Measurements from ENCODE around the gene SRD5A2.

The SRD5A2 gene

GRCh38 chr2:31531101-31531500, 49.6 kb downstream of the SRD5A2 start:
- Histone ChIP-seq H3K27ac (ENCODE audit: low read length) (no peak overlapping the region), H3K4me3 (ENCODE audit: low read depth in 1 of 2, low read length in 2 of 2) (no peak overlapping the region), H3K27me3 (ENCODE audit: low read depth, low read length) (no peaks in the 10 kb centered on the region), H3K9me3 (ENCODE audit: control insufficient read depth in 1 of 2, low read length in 2 of 2) (no peaks in the 10 kb centered on the region), H3K4me1 (ENCODE audit: control insufficient read depth in 1 of 2, insufficient read depth in 2 of 2, low read length in 2 of 2) (no peaks in the 10 kb centered on the region), H3K36me3 (ENCODE audit: control insufficient read depth in 1 of 2, insufficient read depth in 2 of 2, low read length in 2 of 2) (no peaks in the 10 kb centered on the region)

GRCh38 chr2:31529256-31529655, 51.5 kb downstream of the SRD5A2 start:
- H3K9me3 ChIP-seq (ENCODE audit: control insufficient read depth in 1 of 2, low read length in 2 of 2), result no peaks in the 10 kb centered on the region
- H3K27me3 ChIP-seq (ENCODE audit: low read depth, low read length), result no peaks in the 10 kb centered on the region
- no peak overlapping the region for H3K4me3 ChIP-seq (ENCODE audit: low read depth in 1 of 2, low read length in 2 of 2)
- H3K36me3 ChIP-seq (ENCODE audit: control insufficient read depth in 1 of 2, insufficient read depth in 2 of 2, low read length in 2 of 2), result no peaks in the 10 kb centered on the region
- no peak overlapping the region for H3K27ac ChIP-seq (ENCODE audit: low read length)
- no peaks in the 10 kb centered on the region for H3K4me1 ChIP-seq (ENCODE audit: control insufficient read depth in 1 of 2, insufficient read depth in 2 of 2, low read length in 2 of 2)

- H3K4me1 ChIP-seq (ENCODE audit: control insufficient read depth in 1 of 2, insufficient read depth in 2 of 2, low read length in 2 of 2), result no peaks in the 10 kb centered on the region
- no peaks in the 10 kb centered on the region for H3K9me3 ChIP-seq (ENCODE audit: control insufficient read depth in 1 of 2, low read length in 2 of 2)
- H3K27ac ChIP-seq (ENCODE audit: low read length), result no peak overlapping the region
- no peaks in the 10 kb centered on the region for H3K36me3 ChIP-seq (ENCODE audit: control insufficient read depth in 1 of 2, insufficient read depth in 2 of 2, low read length in 2 of 2)
- no peaks in the 10 kb centered on the region for H3K27me3 ChIP-seq (ENCODE audit: low read depth, low read length)
- no peak overlapping the region for H3K4me3 ChIP-seq (ENCODE audit: low read depth in 1 of 2, low read length in 2 of 2)
Measured at GRCh38 chr2:31528823-31529222, 51.9 kb downstream of the SRD5A2 start.

- no peaks in the 10 kb centered on the region for H3K27me3 ChIP-seq (ENCODE audit: low read depth, low read length)
- H3K4me1 ChIP-seq (ENCODE audit: control insufficient read depth in 1 of 2, insufficient read depth in 2 of 2, low read length in 2 of 2), result no peaks in the 10 kb centered on the region
- H3K4me3 ChIP-seq (ENCODE audit: low read depth in 1 of 2, low read length in 2 of 2), result no peak overlapping the region
- no peaks in the 10 kb centered on the region for H3K36me3 ChIP-seq (ENCODE audit: control insufficient read depth in 1 of 2, insufficient read depth in 2 of 2, low read length in 2 of 2)
- no peak overlapping the region for H3K27ac ChIP-seq (ENCODE audit: low read length)
- no peaks in the 10 kb centered on the region for H3K9me3 ChIP-seq (ENCODE audit: control insufficient read depth in 1 of 2, low read length in 2 of 2)
Measured at GRCh38 chr2:31526946-31527732, 53.6 kb downstream of the SRD5A2 start.

- no peak overlapping the region for H3K4me3 ChIP-seq (ENCODE audit: low read depth in 1 of 2, low read length in 2 of 2)
- no peaks in the 10 kb centered on the region for H3K4me1 ChIP-seq (ENCODE audit: control insufficient read depth in 1 of 2, insufficient read depth in 2 of 2, low read length in 2 of 2)
- H3K9me3 ChIP-seq (ENCODE audit: control insufficient read depth in 1 of 2, low read length in 2 of 2), result no peaks in the 10 kb centered on the region
- H3K36me3 ChIP-seq (ENCODE audit: control insufficient read depth in 1 of 2, insufficient read depth in 2 of 2, low read length in 2 of 2), result no peaks in the 10 kb centered on the region
- no peaks in the 10 kb centered on the region for H3K27me3 ChIP-seq (ENCODE audit: low read depth, low read length)
- no peak overlapping the region for H3K27ac ChIP-seq (ENCODE audit: low read length)
Measured at GRCh38 chr2:31525876-31526275, 54.9 kb downstream of the SRD5A2 start.

- no peak overlapping the region for H3K27ac ChIP-seq (ENCODE audit: low read length)
- no peak overlapping the region for H3K4me3 ChIP-seq (ENCODE audit: low read depth in 1 of 2, low read length in 2 of 2)
- no peaks in the 10 kb centered on the region for H3K9me3 ChIP-seq (ENCODE audit: control insufficient read depth in 1 of 2, low read length in 2 of 2)
- H3K4me1 ChIP-seq (ENCODE audit: control insufficient read depth in 1 of 2, insufficient read depth in 2 of 2, low read length in 2 of 2), result no peaks in the 10 kb centered on the region
- H3K36me3 ChIP-seq (ENCODE audit: control insufficient read depth in 1 of 2, insufficient read depth in 2 of 2, low read length in 2 of 2), result no peaks in the 10 kb centered on the region
- no peaks in the 10 kb centered on the region for H3K27me3 ChIP-seq (ENCODE audit: low read depth, low read length)
Measured at GRCh38 chr2:31524592-31524991, 56.1 kb downstream of the SRD5A2 start.

GRCh38 chr2:31523871-31524492, 56.8 kb downstream of the SRD5A2 start:
- H3K27me3 ChIP-seq (ENCODE audit: low read depth, low read length), result no peaks in the 10 kb centered on the region
- no peaks in the 10 kb centered on the region for H3K36me3 ChIP-seq (ENCODE audit: control insufficient read depth in 1 of 2, insufficient read depth in 2 of 2, low read length in 2 of 2)
- H3K27ac ChIP-seq (ENCODE audit: low read length), result no peak overlapping the region
- H3K4me3 ChIP-seq (ENCODE audit: low read depth in 1 of 2, low read length in 2 of 2), result no peak overlapping the region
- no peaks in the 10 kb centered on the region for H3K9me3 ChIP-seq (ENCODE audit: control insufficient read depth in 1 of 2, low read length in 2 of 2)
- H3K4me1 ChIP-seq (ENCODE audit: control insufficient read depth in 1 of 2, insufficient read depth in 2 of 2, low read length in 2 of 2), result no peaks in the 10 kb centered on the region

- Histone ChIP-seq H3K4me3 (ENCODE audit: low read depth in 1 of 2, low read length in 2 of 2) (no peak overlapping the region), H3K9me3 (ENCODE audit: control insufficient read depth in 1 of 2, low read length in 2 of 2) (no peaks in the 10 kb centered on the region), H3K4me1 (ENCODE audit: control insufficient read depth in 1 of 2, insufficient read depth in 2 of 2, low read length in 2 of 2) (no peaks in the 10 kb centered on the region), H3K27ac (ENCODE audit: low read length) (no peak overlapping the region), H3K27me3 (ENCODE audit: low read depth, low read length) (no peaks in the 10 kb centered on the region), H3K36me3 (ENCODE audit: control insufficient read depth in 1 of 2, insufficient read depth in 2 of 2, low read length in 2 of 2) (no peaks in the 10 kb centered on the region)
Measured at GRCh38 chr2:31522786-31523185, 58.0 kb downstream of the SRD5A2 start.

GRCh38 chr2:31517442-31518203, 63.1 kb downstream of the SRD5A2 start:
- Histone ChIP-seq H3K9me3 (ENCODE audit: control insufficient read depth in 1 of 2, low read length in 2 of 2) (no peaks in the 10 kb centered on the region), H3K27me3 (ENCODE audit: low read depth, low read length) (no peaks in the 10 kb centered on the region), H3K4me1 (ENCODE audit: control insufficient read depth in 1 of 2, insufficient read depth in 2 of 2, low read length in 2 of 2) (no peaks in the 10 kb centered on the region), H3K4me3 (ENCODE audit: low read depth in 1 of 2, low read length in 2 of 2) (no peak overlapping the region), H3K36me3 (ENCODE audit: control insufficient read depth in 1 of 2, insufficient read depth in 2 of 2, low read length in 2 of 2) (no peaks in the 10 kb centered on the region), H3K27ac (ENCODE audit: low read length) (no peak overlapping the region)

- Histone ChIP-seq H3K9me3 (ENCODE audit: control insufficient read depth in 1 of 2, low read length in 2 of 2) (no peaks in the 10 kb centered on the region), H3K4me3 (ENCODE audit: low read depth in 1 of 2, low read length in 2 of 2) (no peak overlapping the region), H3K4me1 (ENCODE audit: control insufficient read depth in 1 of 2, insufficient read depth in 2 of 2, low read length in 2 of 2) (no peaks in the 10 kb centered on the region), H3K27me3 (ENCODE audit: low read depth, low read length) (no peaks in the 10 kb centered on the region), H3K27ac (ENCODE audit: low read length) (no peak overlapping the region), H3K36me3 (ENCODE audit: control insufficient read depth in 1 of 2, insufficient read depth in 2 of 2, low read length in 2 of 2) (no peaks in the 10 kb centered on the region)
Measured at GRCh38 chr2:31515586-31515985, 65.2 kb downstream of the SRD5A2 start.

- Histone ChIP-seq H3K4me3 (ENCODE audit: low read depth in 1 of 2, low read length in 2 of 2) (no peak overlapping the region), H3K4me1 (ENCODE audit: control insufficient read depth in 1 of 2, insufficient read depth in 2 of 2, low read length in 2 of 2) (no peaks in the 10 kb centered on the region), H3K27me3 (ENCODE audit: low read depth, low read length) (no peaks in the 10 kb centered on the region), H3K36me3 (ENCODE audit: control insufficient read depth in 1 of 2, insufficient read depth in 2 of 2, low read length in 2 of 2) (no peaks in the 10 kb centered on the region), H3K9me3 (ENCODE audit: control insufficient read depth in 1 of 2, low read length in 2 of 2) (no peaks in the 10 kb centered on the region), H3K27ac (ENCODE audit: low read length) (no peak overlapping the region)
Measured at GRCh38 chr2:31513553-31513952, 67.2 kb downstream of the SRD5A2 start.

All from muscle layer of duodenum (tissue), 2 donors.